HG02970 (cell line): ENCODE data around the gene HEBP1.
"Not testable (repeated sequence)": the region's sequence is repeated elsewhere in the genome, so short reads cannot be mapped to it uniquely, and the experiment has no call there.

ENCODE experiments used
- ATAC-seq: cut with Tn5 transposase; IDR thresholded peaks from one replicate; pipeline ENCODE4 v1.9.1; 2021; ENCODE audit warnings: mild to moderate bottlenecking, moderate library complexity, moderate number of reproducible peaks; ENCODE audit not compliant: unreplicated experiment, low FRiP score

HEBP1 gene

GRCh38 chr12:12999959-13000615, at the start of gene HEBP1:
TSS of gene HEBP1 (minus strand) at chr12:13000265. CDS start at chr12:13000114, 151 bp downstream.
- peak; percentile 82 for ATAC-seq

- no peak for ATAC-seq
These were observed 49.8 kb upstream of the HEBP1 start for GRCh38 chr12:13049816-13050215.

- ATAC-seq = no peak
These were observed 46.9 kb upstream of the HEBP1 start for GRCh38 chr12:13046964-13047363.

- no peak for ATAC-seq
These were observed 45.8 kb upstream of the HEBP1 start for GRCh38 chr12:13045816-13046215.

- no peak for ATAC-seq
These were observed 44.8 kb upstream of the HEBP1 start for GRCh38 chr12:13044906-13045299.

GRCh38 chr12:13044002-13044905, 44.2 kb upstream of the HEBP1 start, which contains the start of gene FAM234B:
TSS of gene FAM234B (plus strand) at chr12:13044381. CDS start at chr12:13044404, 23 bp downstream.
- peak; percentile 71 for ATAC-seq

GRCh38 chr12:13042666-13043230, 42.7 kb upstream of the HEBP1 start:
- ATAC-seq = no peak

GRCh38 chr12:13041224-13041623, 41.2 kb upstream of the HEBP1 start:
- no peak for ATAC-seq

- no peak for ATAC-seq
These were observed 39.4 kb upstream of the HEBP1 start for GRCh38 chr12:13039328-13039956.

GRCh38 chr12:13038491-13039161, 38.6 kb upstream of the HEBP1 start:
- no peak for ATAC-seq

GRCh38 chr12:13036881-13037280, 36.8 kb upstream of the HEBP1 start:
- ATAC-seq = no peak

- not testable (repeated sequence) for ATAC-seq
These were observed 35.3 kb upstream of the HEBP1 start for GRCh38 chr12:13035335-13035734.

- no peak for ATAC-seq
These were observed 33.4 kb upstream of the HEBP1 start for GRCh38 chr12:13033476-13033875.

- ATAC-seq = no peak
These were observed 32.1 kb upstream of the HEBP1 start for GRCh38 chr12:13032164-13032563.

GRCh38 chr12:13030541-13031291, 30.7 kb upstream of the HEBP1 start:
- ATAC-seq = no peak

GRCh38 chr12:13028825-13029570, 28.9 kb upstream of the HEBP1 start:
- ATAC-seq = no peak

- no peak for ATAC-seq
These were observed 27.4 kb upstream of the HEBP1 start for GRCh38 chr12:13027508-13027907.

- ATAC-seq = no peak
These were observed 27.0 kb upstream of the HEBP1 start for GRCh38 chr12:13027032-13027431.

- no peak for ATAC-seq
These were observed 26.2 kb upstream of the HEBP1 start for GRCh38 chr12:13026286-13026685.
